Measurements from ENCODE around the gene C2orf49.
A peak's percentile ranks its signal among the peaks of the same experiment; 100 is the strongest.

The C2orf49 gene

DNA sequence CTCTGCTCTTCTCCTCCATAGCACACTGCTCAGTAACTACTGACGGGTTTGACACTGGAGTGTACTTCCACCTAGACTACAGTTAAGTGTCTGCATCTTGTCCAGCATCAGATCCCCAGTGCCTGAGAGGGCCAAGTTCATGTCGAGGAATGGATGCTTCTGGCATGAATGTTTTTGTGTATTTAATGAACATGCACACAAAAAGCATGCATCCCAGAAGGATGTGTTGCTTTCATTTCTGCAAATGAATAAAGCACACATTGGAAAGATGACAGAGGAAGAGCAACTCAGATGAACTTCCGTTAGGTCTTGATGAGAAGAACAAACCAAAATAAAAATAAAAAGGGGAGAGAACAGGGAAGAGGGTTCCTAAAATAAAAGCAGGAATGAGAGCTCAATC is 27.9 kb downstream of the C2orf49 start:
- TF ChIP-seq SPI1 (IDR thresholded peaks at IDR 0.05; ENCODE audit: borderline replicate concordance, low read depth) (no peak), REST (IDR thresholded peaks at IDR 0.05; ENCODE audit: insufficient replicate concordance, low read depth) (no peak), POLR2AphosphoS5 (IDR thresholded peaks at IDR 0.05; ENCODE audit: low read depth) (no peak), GABPA (IDR thresholded peaks at IDR 0.05; ENCODE audit: low read depth) (no peak)
- TF ChIP-seq, protein P1, sequence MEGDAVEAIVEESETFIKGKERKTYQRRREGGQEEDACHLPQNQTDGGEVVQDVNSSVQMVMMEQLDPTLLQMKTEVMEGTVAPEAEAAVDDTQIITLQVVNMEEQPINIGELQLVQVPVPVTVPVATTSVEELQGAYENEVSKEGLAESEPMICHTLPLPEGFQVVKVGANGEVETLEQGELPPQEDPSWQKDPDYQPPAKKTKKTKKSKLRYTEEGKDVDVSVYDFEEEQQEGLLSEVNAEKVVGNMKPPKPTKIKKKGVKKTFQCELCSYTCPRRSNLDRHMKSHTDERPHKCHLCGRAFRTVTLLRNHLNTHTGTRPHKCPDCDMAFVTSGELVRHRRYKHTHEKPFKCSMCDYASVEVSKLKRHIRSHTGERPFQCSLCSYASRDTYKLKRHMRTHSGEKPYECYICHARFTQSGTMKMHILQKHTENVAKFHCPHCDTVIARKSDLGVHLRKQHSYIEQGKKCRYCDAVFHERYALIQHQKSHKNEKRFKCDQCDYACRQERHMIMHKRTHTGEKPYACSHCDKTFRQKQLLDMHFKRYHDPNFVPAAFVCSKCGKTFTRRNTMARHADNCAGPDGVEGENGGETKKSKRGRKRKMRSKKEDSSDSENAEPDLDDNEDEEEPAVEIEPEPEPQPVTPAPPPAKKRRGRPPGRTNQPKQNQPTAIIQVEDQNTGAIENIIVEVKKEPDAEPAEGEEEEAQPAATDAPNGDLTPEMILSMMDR (IDR thresholded peaks at IDR 0.05; ENCODE audit: insufficient read depth, low read length), result no peak
- no peak overlapping the region for H3K4me3 ChIP-seq (replicated peaks; ENCODE audit: insufficient read depth, low read length)
- peaks cover 3% of the 10 kb centered on the region for H3K27me3 ChIP-seq (ENCODE audit: insufficient read depth, poor library complexity, severe bottlenecking)
- no peak overlapping the region for H3K27ac ChIP-seq (replicated peaks)
- DNase-seq (ENCODE audit: low read depth in 1 of 2, low spot score in 1 of 2), result no peak

GRCh38 chr2:105368759-105369408 is 31.5 kb downstream of the C2orf49 start:
- Histone ChIP-seq H3K27ac (replicated peaks) (no peak overlapping the region), H3K4me3 (replicated peaks; ENCODE audit: insufficient read depth, low read length) (no peak overlapping the region), H3K27me3 (ENCODE audit: insufficient read depth, poor library complexity, severe bottlenecking) (peaks cover 7% of the 10 kb centered on the region)
- TF ChIP-seq, protein P1 (IDR thresholded peaks at IDR 0.05; ENCODE audit: insufficient read depth, low read length), result no peak
- TF ChIP-seq GABPA (IDR thresholded peaks at IDR 0.05; ENCODE audit: low read depth), result no peak
- TF ChIP-seq REST (IDR thresholded peaks at IDR 0.05; ENCODE audit: insufficient replicate concordance, low read depth), result no peak
- no peak for TF ChIP-seq SPI1 (IDR thresholded peaks at IDR 0.05; ENCODE audit: borderline replicate concordance, low read depth)
- no peak for TF ChIP-seq POLR2AphosphoS5 (IDR thresholded peaks at IDR 0.05; ENCODE audit: low read depth)
- no peak for DNase-seq (ENCODE audit: low read depth in 1 of 2, low spot score in 1 of 2)

DNA sequence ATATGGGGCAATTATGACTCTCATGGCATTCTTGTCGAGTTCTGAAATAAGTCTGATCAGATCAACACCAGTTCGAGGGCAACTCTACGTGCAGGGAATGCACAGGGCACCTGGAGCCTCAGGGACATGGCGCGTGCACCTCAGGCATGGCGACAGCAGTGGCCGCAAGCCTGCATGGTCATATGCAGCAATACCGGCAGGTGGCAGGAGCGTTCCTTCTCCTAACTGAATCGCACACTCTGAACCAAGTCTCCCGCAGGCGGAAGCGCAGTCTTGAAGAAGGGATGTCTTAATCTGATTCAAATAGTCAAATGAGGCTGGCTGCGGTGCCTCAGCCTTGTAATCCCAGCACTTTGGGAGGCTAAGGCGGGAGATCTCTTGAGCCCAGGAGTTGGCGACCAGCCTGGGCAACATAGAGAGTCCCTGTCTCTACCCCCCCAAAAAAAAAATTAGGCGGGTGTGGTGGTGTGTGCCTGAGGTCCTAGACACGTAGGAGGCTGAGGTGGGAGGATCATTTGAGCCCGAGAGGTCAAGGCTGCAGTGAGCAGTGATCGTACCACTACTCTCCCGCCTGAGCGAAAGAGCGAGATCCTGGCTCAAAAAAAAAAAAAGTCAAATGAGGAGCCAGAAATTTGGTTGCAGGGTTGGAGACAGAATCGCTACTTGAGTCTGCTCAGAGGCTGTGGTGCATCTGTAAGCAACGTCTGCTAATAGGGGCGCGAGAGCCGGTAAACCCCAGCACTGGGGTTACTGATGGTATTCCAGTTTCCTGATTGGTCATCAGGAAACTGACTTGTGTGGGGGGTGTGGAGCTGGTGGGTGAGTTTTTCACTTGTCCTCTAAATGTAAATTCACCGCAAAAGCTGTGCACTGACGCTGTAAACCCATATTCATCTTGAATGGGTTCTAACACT is 32.7 kb downstream of the C2orf49 start:
- peaks cover 7% of the 10 kb centered on the region for H3K27me3 ChIP-seq (ENCODE audit: insufficient read depth, poor library complexity, severe bottlenecking)
- no peak overlapping the region for H3K4me3 ChIP-seq (replicated peaks; ENCODE audit: insufficient read depth, low read length)
- peak; percentile 68 to 86 for DNase-seq (ENCODE audit: low read depth in 1 of 2, low spot score in 1 of 2)
- TF ChIP-seq REST (IDR thresholded peaks at IDR 0.05; ENCODE audit: insufficient replicate concordance, low read depth), result no peak
- TF ChIP-seq, protein P1 (IDR thresholded peaks at IDR 0.05; ENCODE audit: insufficient read depth, low read length), result peak; percentile 98
- peak; percentile 41; the same call in 1 of the 2 replicates for TF ChIP-seq SPI1 (IDR thresholded peaks at IDR 0.05; ENCODE audit: borderline replicate concordance, low read depth)
- no peak overlapping the region for H3K27ac ChIP-seq (replicated peaks)

All from HL-60 (cell line).